Fibroblast of lung (primary cell): ENCODE data around the gene AIPL1. TPM values are rescaled to one million over a fixed set of nuclear protein-coding genes. Genes with fewer than 3 reads are reported as not detected.

Experiments used
- DNase-seq, 2 donors: peaks; one replicate each; pipeline versions ENCODE4 v3.0.0 to v3.0.0-alpha.2; 2010; ENCODE audit warnings: low read depth in 2 of 2
- H2AFZ ChIP-seq: 2 replicates; pipeline ENCODE4 v1.5.1; 2012; ENCODE audit warnings: low read length, control low read depth, inconsistent platforms
- H3K27ac ChIP-seq: 2 replicates; pipeline ENCODE4 v1.5.1; 2011; ENCODE audit warnings: low read length, control low read depth; ENCODE audit not compliant: insufficient read depth
- H3K27me3 ChIP-seq: 2 replicates; pipeline ENCODE4 v1.5.1; 2011; ENCODE audit warnings: mild to moderate bottlenecking, low read length; ENCODE audit not compliant: control insufficient read depth, insufficient read depth
- H3K36me3 ChIP-seq: 2 replicates; pipeline ENCODE4 v1.5.1; 2011; ENCODE audit warnings: low read length; ENCODE audit not compliant: control insufficient read depth, insufficient read depth
- H3K4me1 ChIP-seq: 2 replicates; pipeline ENCODE4 v1.5.1; 2011; ENCODE audit warnings: low read length; ENCODE audit not compliant: control insufficient read depth, insufficient read depth; ENCODE audit errors: extremely low read depth
- H3K4me2 ChIP-seq: 2 replicates; pipeline ENCODE4 v1.5.1; 2011; ENCODE audit warnings: low read length, control low read depth; ENCODE audit not compliant: insufficient read depth; ENCODE audit errors: extremely low read depth
- H3K4me3 ChIP-seq, 4 experiments: fragments of 200-600 bp in 1 of 4; sonication (generic) in 1 of 4; replicated peaks in 1 of 4; 2 replicates each; pipeline ENCODE4 v1.5.1; 2011 to 2016; ENCODE audit warnings: low read length in 4 of 4, low read depth in 3 of 4, mild to moderate bottlenecking in 3 of 4, control low read depth in 2 of 4, inconsistent platforms in 1 of 4, mixed read lengths in 1 of 4; ENCODE audit not compliant: insufficient read depth in 1 of 4; ENCODE audit errors: control extremely low read depth in 1 of 4
- H3K79me2 ChIP-seq: 2 replicates; pipeline ENCODE4 v1.5.1; 2012; ENCODE audit warnings: mild to moderate bottlenecking, low read length, inconsistent platforms; ENCODE audit not compliant: control insufficient read depth, insufficient read depth
- H3K9ac ChIP-seq: 2 replicates; pipeline ENCODE4 v1.5.1; 2011; ENCODE audit warnings: mild to moderate bottlenecking, low read length, control low read depth; ENCODE audit not compliant: insufficient read depth
- H3K9me3 ChIP-seq: 2 replicates; pipeline ENCODE4 v1.5.1; 2012; ENCODE audit warnings: low read depth, low read length; ENCODE audit not compliant: control insufficient read depth, insufficient read depth
- H4K20me1 ChIP-seq: 2 replicates; pipeline ENCODE4 v1.5.1; 2011; ENCODE audit warnings: low read length; ENCODE audit not compliant: control insufficient read depth, insufficient read depth; ENCODE audit errors: extremely low read depth
- EZH2 ChIP-seq: IDR thresholded peaks from 2 replicates; pipeline ENCODE4 v1.5.1; 2012; ENCODE audit warnings: low read length, control low read depth, mild to moderate bottlenecking; ENCODE audit errors: missing control alignments
- polyA plus RNA-seq, 2 donors: library from polyadenylated mRNA; depleted of rRNA in 1 of 2; stranded (reverse) in 1 of 2; unstranded in 1 of 2; fragments of >200 nt; gene quantifications; 2 replicates each; pipeline ENCODE4 v1.2.1, GENCODE V29; 2011 to 2012; ENCODE audit warnings: missing spikeins in 1 of 2
- total RNA-seq: library from RNA; depleted of rRNA; stranded (reverse); fragments of >200 nt; gene quantifications from 2 replicates; pipeline ENCODE4 v1.2.1, GENCODE V29; 2014
- TF ChIP-seq, protein P1 (sequence below), 2 donors: IDR thresholded peaks in 1 of 2; conservative IDR thresholded peaks in 1 of 2; 1 replicate in 1 of 2; 2 replicates in 1 of 2; pipeline ENCODE4 v1.5.1; 2011 to 2012; ENCODE audit warnings: low read length in 2 of 2, control low read depth in 1 of 2, inconsistent platforms in 1 of 2, low read depth in 1 of 2, mild to moderate bottlenecking in 1 of 2

The AIPL1 gene
- total and polyA plus RNA-seq, 2 donors (not counting 1 experiment from before 2014, with no cell fraction given), result 0.05 TPM; not detected in 1

DNA sequence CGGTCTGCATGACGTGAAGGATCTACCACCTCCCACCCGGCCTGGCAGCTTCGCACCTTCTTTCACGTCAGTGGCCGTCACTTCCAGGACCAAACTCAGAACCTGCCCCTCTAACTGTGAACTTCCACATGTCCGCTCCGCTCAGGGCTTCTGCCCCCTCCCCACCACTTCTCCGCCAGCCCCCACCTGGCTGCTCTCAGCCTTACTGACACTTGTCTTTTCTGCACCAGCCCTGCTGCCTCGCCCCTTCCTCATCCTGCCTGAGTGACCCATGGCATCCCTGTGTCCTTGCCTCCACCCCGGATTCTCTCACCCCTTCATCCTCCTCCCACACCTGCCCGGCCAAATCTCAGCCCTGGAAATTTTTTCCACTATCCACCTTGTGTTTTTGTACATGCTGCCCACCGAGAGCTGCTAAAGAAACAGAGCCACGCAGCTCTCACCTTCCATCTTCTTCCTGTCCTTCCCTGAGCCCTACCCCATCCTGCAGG lies 23.6 kb upstream of the AIPL1 start:
- Histone ChIP-seq H3K36me3 (no peaks in the 10 kb centered on the region), H3K4me3 (no peak overlapping the region)
- TF ChIP-seq EZH2, result no peak
- TF ChIP-seq, protein P1, sequence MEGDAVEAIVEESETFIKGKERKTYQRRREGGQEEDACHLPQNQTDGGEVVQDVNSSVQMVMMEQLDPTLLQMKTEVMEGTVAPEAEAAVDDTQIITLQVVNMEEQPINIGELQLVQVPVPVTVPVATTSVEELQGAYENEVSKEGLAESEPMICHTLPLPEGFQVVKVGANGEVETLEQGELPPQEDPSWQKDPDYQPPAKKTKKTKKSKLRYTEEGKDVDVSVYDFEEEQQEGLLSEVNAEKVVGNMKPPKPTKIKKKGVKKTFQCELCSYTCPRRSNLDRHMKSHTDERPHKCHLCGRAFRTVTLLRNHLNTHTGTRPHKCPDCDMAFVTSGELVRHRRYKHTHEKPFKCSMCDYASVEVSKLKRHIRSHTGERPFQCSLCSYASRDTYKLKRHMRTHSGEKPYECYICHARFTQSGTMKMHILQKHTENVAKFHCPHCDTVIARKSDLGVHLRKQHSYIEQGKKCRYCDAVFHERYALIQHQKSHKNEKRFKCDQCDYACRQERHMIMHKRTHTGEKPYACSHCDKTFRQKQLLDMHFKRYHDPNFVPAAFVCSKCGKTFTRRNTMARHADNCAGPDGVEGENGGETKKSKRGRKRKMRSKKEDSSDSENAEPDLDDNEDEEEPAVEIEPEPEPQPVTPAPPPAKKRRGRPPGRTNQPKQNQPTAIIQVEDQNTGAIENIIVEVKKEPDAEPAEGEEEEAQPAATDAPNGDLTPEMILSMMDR (conservative IDR thresholded peaks at IDR 0.05 in 1 of 2, IDR thresholded peaks at IDR 0.05 in 1 of 2; ENCODE audit: low read depth in 1 of 2, low read length in 2 of 2), result no peak

DNA sequence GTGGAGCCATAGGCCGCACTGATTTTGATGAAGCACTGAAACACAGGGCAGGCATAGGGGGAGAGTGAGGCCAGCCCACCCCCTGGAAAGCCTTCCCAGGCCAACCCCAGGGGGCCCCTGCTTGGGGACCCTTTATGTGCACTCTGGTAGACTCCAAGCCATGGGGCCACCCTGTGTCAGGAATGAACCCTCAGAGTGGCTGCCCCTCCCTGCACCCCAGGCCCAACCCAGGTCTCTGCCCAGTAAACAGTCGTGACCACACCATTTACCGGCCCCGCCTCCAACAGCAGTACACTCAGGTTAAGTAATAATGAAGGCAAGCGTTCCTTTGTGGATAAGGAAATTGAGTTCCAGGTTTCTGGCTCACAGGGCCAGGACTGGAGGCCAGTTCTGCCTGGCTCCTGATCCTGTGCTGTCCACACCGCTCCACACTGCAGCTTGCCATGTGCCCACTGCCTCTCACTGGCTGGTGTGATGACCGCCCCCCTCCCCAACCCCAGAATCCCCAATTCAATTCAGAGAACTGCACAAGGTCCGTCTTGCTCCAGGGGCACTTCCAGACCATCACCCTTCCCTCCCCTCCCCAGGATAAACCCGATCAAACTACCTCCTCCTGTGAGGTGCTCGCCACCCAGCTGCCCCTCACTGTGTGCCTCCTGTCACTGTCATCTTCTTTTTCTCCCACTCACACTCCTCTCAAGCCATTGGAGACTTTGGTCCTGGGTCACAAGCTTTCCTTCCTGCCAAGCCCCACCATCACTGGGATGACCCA lies 23.0 kb upstream of the AIPL1 start:
- Histone ChIP-seq H3K27ac (no peak overlapping the region), H4K20me1 (no peaks in the 10 kb centered on the region), H3K9ac (no peak overlapping the region), H3K4me2 (no peak overlapping the region), H3K9me3 (no peaks in the 10 kb centered on the region), H3K27me3 (peaks cover 3% of the 10 kb centered on the region), H3K4me3 (no peak overlapping the region), H2AFZ (no peak overlapping the region), H3K4me1 (peaks cover 9% of the 10 kb centered on the region), H3K79me2 (no peaks in the 10 kb centered on the region), H3K36me3 (no peaks in the 10 kb centered on the region)
- TF ChIP-seq, protein P1 (conservative IDR thresholded peaks at IDR 0.05 in 1 of 2, IDR thresholded peaks at IDR 0.05 in 1 of 2; ENCODE audit: low read depth in 1 of 2, low read length in 2 of 2), result no peak
- TF ChIP-seq EZH2, result no peak
- no peak for DNase-seq

More for the DNA sequence above, 23.6 kb upstream of the AIPL1 start:
- H3K4me1 ChIP-seq, result peaks cover 9% of the 10 kb centered on the region
- H3K27ac ChIP-seq, result no peak overlapping the region
- H3K9me3 ChIP-seq, result no peaks in the 10 kb centered on the region
- H3K4me2 ChIP-seq, result no peak overlapping the region
- no peak overlapping the region for H3K9ac ChIP-seq
- no peaks in the 10 kb centered on the region for H4K20me1 ChIP-seq
- no peak overlapping the region for H2AFZ ChIP-seq
- H3K27me3 ChIP-seq, result peaks cover 3% of the 10 kb centered on the region
- no peaks in the 10 kb centered on the region for H3K79me2 ChIP-seq
- DNase-seq, result no peak

DNA sequence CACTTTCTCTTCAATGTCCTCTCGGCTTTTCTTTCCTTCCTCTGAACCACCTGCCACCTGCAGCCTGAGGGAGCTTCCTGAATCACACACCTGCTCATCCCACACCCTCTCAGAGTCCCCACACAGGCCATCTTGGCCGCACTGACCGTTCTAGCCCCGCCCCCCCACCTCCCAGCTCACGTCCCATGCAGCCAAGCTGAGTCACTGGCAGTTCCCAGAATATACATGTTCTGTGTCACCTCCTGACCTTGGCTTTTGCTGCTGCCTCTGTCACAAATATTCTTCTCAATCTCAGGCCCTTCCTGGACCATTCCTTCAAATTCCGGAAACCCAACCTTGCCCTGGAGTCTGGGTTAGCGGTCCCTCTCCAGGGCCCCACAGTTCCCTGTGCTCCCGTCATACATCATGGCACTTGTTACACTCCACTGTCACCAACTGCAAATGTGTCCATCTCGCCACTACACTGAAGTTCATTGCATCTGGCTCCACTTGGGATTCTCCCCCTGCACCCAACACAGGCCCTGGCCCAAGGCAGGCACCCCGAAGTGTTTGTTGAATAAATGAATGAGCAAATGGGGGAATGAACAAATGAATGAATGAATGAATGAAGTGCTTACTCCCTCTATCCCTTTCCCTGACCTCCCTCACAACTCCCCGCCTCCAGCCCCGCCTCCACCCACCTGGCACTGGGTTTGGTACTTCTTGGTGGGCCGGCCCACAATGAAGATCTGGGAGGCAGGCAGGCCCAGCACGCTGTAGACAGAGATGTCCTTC lies 22.2 kb upstream of the AIPL1 start:
- peak overlapping the region; percentile 54 for H3K27ac ChIP-seq
- no peaks in the 10 kb centered on the region for H4K20me1 ChIP-seq

More for the DNA sequence above, 22.2 kb upstream of the AIPL1 start:
- no peak overlapping the region for H3K4me3 ChIP-seq
- no peaks in the 10 kb centered on the region for H3K9me3 ChIP-seq
- peaks cover 3% of the 10 kb centered on the region for H3K27me3 ChIP-seq
- H3K9ac ChIP-seq, result no peak overlapping the region
- DNase-seq, result peak; percentile 63 to 67
- H2AFZ ChIP-seq, result no peak overlapping the region
- TF ChIP-seq EZH2, result no peak
- TF ChIP-seq, protein P1 (conservative IDR thresholded peaks at IDR 0.05 in 1 of 2, IDR thresholded peaks at IDR 0.05 in 1 of 2; ENCODE audit: low read depth in 1 of 2, low read length in 2 of 2), result no peak
- H3K79me2 ChIP-seq, result no peaks in the 10 kb centered on the region
- H3K4me2 ChIP-seq, result peak overlapping the region; percentile 59
- no peaks in the 10 kb centered on the region for H3K36me3 ChIP-seq
- H3K4me1 ChIP-seq, result peaks cover 9% of the 10 kb centered on the region
